Panc1 (cell line): ENCODE measurements around the gene GPX1.

Experiments
- CTCF ChIP-seq: fragments of 450-650 bp; IDR thresholded peaks from 2 replicates; pipeline ENCODE4 v1.5.1; 2017; ENCODE audit warnings: mild to moderate bottlenecking
- POLR2AphosphoS5 ChIP-seq: IDR thresholded peaks from 2 replicates; pipeline ENCODE4 v1.6.1; 2012; ENCODE audit warnings: mild to moderate bottlenecking, low read depth, low read length, moderate library complexity
- REST ChIP-seq, 2 experiments: IDR thresholded peaks; 2 replicates each; pipeline ENCODE4 v1.6.1; 2011 to 2012; ENCODE audit warnings: low read depth in 2 of 2, control low read depth in 1 of 2, low read length in 1 of 2, mild to moderate bottlenecking in 1 of 2, moderate library complexity in 1 of 2; ENCODE audit not compliant: insufficient read depth in 1 of 2
- SIN3A ChIP-seq: IDR thresholded peaks from 2 replicates; pipeline ENCODE4 v1.6.1; 2012; ENCODE audit warnings: low read depth, mild to moderate bottlenecking, low read length, moderate library complexity, borderline replicate concordance; ENCODE audit not compliant: insufficient read depth

GRCh38 chr3:49339941-49340800, 18.0 kb downstream of the GPX1 start, which contains the start of gene USP4:
- no peak for TF ChIP-seq REST (IDR thresholded peaks at IDR 0.05; ENCODE audit: insufficient read depth in 1 of 2, low read depth in 2 of 2, low read length in 1 of 2)
- 0 out of 2 replicates have a peak, but pooled peaks have one; percentile 70 for TF ChIP-seq SIN3A
- peak; percentile 62; the same call in 1 of the 2 replicates for TF ChIP-seq POLR2AphosphoS5
- peak; percentile 49; the same call in 1 of the 2 replicates for TF ChIP-seq CTCF
